Loucy (cell line): ENCODE data around the gene CFAP68.

Experiments used
- H2AFZ ChIP-seq: fragments of 200-600 bp; sonication (generic); 2 replicates; pipeline ENCODE4 v1.6.0; 2016; ENCODE audit warnings: antibody characterized with exemption, mild to moderate bottlenecking, low read length, moderate library complexity
- H3F3A ChIP-seq: fragments of 200-600 bp; 2 replicates; pipeline ENCODE4 v1.6.0; 2016; ENCODE audit warnings: antibody characterized with exemption, low read depth, mild to moderate bottlenecking
- H3K27me3 ChIP-seq: fragments of 200-600 bp; sonication (generic); 2 replicates; pipeline ENCODE4 v1.6.1; 2014; ENCODE audit warnings: low read length, mild to moderate bottlenecking; ENCODE audit not compliant: insufficient read depth, poor library complexity, severe bottlenecking
- H3K36me3 ChIP-seq: fragments of 200-600 bp; sonication (generic); 2 replicates; pipeline ENCODE4 v1.6.1; 2016; ENCODE audit warnings: low read length; ENCODE audit not compliant: insufficient read depth
- H3K4me1 ChIP-seq: fragments of 200-600 bp; sonication (generic); 2 replicates; pipeline ENCODE4 v1.5.1; 2014; ENCODE audit warnings: low read length, mild to moderate bottlenecking; ENCODE audit not compliant: insufficient read depth, poor library complexity, severe bottlenecking
- H3K4me2 ChIP-seq: fragments of 200-600 bp; sonication (generic); 2 replicates; pipeline ENCODE4 v1.6.0; 2014; ENCODE audit warnings: antibody characterized with exemption, low read length, low read depth, mild to moderate bottlenecking; ENCODE audit not compliant: poor library complexity, severe bottlenecking
- H3K4me3 ChIP-seq: fragments of 200-600 bp; sonication (generic); 2 replicates; pipeline ENCODE4 v1.5.1; 2014; ENCODE audit warnings: low read length, mild to moderate bottlenecking, mixed read lengths; ENCODE audit not compliant: poor library complexity, severe bottlenecking
- H3K79me2 ChIP-seq: fragments of 200-600 bp; sonication (generic); 2 replicates; pipeline ENCODE4 v1.6.1; 2014; ENCODE audit warnings: low read length; ENCODE audit not compliant: insufficient read depth
- H3K9ac ChIP-seq: fragments of 200-600 bp; sonication (generic); 2 replicates; pipeline ENCODE4 v1.6.0; 2014; ENCODE audit warnings: mild to moderate bottlenecking, low read depth, low read length, moderate library complexity; ENCODE audit not compliant: poor library complexity, severe bottlenecking
- H3K9me2 ChIP-seq: fragments of 200-600 bp; sonication (generic); replicated peaks from 2 replicates; pipeline ENCODE4 v1.6.1; 2016; ENCODE audit warnings: low read depth, low read length, mixed read lengths
- H3K9me3 ChIP-seq: fragments of 200-600 bp; sonication (generic); 2 replicates; pipeline ENCODE4 v1.6.1; 2014; ENCODE audit warnings: mild to moderate bottlenecking, antibody characterized with exemption, low read length, low read depth; ENCODE audit not compliant: insufficient read depth
- H4K20me1 ChIP-seq: fragments of 200-600 bp; sonication (generic); 2 replicates; pipeline ENCODE4 v1.6.0; 2014; ENCODE audit warnings: antibody characterized with exemption, low read length, mild to moderate bottlenecking; ENCODE audit not compliant: insufficient read depth, poor library complexity, severe bottlenecking
- EZH2phosphoT487 ChIP-seq: fragments of 200-600 bp; IDR thresholded peaks from 2 replicates; pipeline ENCODE4 v1.6.1; 2018; ENCODE audit warnings: antibody characterized with exemption, mild to moderate bottlenecking, moderate library complexity, borderline replicate concordance
- TF ChIP-seq, protein P1 (sequence below): fragments of 200-600 bp; sonication (generic); conservative IDR thresholded peaks from 2 replicates; pipeline ENCODE4 v1.5.1; 2014; ENCODE audit warnings: mild to moderate bottlenecking, antibody characterized with exemption, low read length

Gene CFAP68, protein sequence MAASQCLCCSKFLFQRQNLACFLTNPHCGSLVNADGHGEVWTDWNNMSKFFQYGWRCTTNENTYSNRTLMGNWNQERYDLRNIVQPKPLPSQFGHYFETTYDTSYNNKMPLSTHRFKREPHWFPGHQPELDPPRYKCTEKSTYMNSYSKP

DNA sequence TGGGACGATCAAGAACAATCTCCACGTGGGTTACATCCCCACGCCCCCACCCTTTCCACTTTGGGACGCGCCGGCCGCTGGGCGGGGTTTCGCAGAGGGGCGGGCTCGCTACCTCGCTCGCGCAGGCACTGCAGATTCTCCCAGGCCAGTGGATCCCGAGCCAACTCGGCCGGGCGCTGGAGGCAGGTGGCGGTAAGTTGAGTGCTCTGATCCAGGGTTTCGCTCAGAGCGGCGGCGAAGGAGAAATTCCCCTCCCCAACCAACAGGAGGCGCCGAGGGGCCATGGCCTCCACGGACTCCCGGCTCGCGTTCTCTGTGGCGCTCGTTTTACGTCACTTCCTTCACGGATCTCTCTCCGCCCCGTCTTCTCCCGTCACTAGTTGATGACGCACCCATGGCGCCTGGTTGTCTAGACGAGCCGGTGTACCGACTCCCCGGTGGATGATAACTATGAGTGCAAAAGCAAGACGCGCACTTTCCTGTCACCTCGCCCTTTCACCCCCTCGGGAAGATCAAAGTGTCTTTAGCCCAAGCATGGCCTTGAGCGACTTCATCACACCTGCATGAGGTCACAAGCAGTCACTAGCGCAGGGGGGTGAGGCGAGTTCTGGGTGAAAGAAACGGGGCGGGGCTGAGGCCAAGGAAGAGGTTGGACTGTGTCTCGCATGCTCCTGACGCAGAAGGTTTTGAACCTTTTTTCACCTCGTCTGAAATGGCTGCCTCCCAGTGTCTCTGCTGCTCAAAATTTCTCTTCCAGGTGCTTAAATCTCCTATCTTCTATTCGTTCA is at the start of gene CFAP68, which contains the start of gene FDXACB1:
Gene CFAP68, plus strand, starts transcription at position 693 of the 788 bp plus-strand sequence. Its CDS starts 20 bp downstream, at position 713.
Gene FDXACB1, minus strand, starts transcription at position 317 of the 788 bp plus-strand sequence. Its CDS starts 33 bp downstream, at position 284.
- TF ChIP-seq, protein P1, sequence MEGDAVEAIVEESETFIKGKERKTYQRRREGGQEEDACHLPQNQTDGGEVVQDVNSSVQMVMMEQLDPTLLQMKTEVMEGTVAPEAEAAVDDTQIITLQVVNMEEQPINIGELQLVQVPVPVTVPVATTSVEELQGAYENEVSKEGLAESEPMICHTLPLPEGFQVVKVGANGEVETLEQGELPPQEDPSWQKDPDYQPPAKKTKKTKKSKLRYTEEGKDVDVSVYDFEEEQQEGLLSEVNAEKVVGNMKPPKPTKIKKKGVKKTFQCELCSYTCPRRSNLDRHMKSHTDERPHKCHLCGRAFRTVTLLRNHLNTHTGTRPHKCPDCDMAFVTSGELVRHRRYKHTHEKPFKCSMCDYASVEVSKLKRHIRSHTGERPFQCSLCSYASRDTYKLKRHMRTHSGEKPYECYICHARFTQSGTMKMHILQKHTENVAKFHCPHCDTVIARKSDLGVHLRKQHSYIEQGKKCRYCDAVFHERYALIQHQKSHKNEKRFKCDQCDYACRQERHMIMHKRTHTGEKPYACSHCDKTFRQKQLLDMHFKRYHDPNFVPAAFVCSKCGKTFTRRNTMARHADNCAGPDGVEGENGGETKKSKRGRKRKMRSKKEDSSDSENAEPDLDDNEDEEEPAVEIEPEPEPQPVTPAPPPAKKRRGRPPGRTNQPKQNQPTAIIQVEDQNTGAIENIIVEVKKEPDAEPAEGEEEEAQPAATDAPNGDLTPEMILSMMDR: peak; percentile 69
- no peak for TF ChIP-seq EZH2phosphoT487
- H3K4me3 ChIP-seq: peak within 1 kb of the TSS; percentile 76

DNA sequence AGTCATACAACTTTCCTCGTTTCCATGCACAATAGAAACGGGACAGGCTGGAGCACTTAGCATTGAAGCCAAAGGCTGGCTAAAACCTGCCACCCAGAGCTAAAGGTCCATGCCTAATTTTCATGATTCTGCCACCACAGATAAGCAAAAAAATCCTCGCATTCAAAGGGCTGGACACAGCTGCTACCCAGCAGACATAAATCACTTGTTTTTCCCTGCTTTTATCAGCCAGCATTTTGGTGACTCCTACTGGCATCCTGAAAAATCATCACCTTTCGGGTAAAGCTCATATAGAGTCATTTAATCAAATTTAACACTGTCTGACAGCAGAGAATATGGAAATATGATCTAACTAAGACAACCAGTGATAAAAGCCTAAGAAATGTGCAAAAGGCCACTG is 45.8 kb upstream of the CFAP68 start:
- H3K4me2 ChIP-seq: no peak overlapping the region
- H3K9me3 ChIP-seq: no peaks in the 10 kb centered on the region
- peaks cover 4% of the 10 kb centered on the region; the same call in 1 of the 2 replicates for H3F3A ChIP-seq
- H3K4me3 ChIP-seq: no peak overlapping the region
- no peaks in the 10 kb centered on the region for H3K27me3 ChIP-seq
- no peak overlapping the region for H2AFZ ChIP-seq
- no peaks in the 10 kb centered on the region for H4K20me1 ChIP-seq
- no peak for TF ChIP-seq EZH2phosphoT487
- TF ChIP-seq, protein P1: peak; percentile 17
- peaks cover 21% of the 10 kb centered on the region for H3K36me3 ChIP-seq
- peaks cover 26% of the 10 kb centered on the region for H3K4me1 ChIP-seq
- H3K79me2 ChIP-seq: no peaks in the 10 kb centered on the region
- H3K9ac ChIP-seq: no peak overlapping the region
- H3K9me2 ChIP-seq: no peaks in the 10 kb centered on the region

More for the DNA sequence above, at the start of gene CFAP68, which contains the start of gene FDXACB1:
- Histone ChIP-seq H3K27me3 (no peaks in the 10 kb centered on the region), H3K9me2 (no peaks in the 10 kb centered on the region), H3K4me1 (no peaks in the 10 kb centered on the region), H3K4me2 (peak within 1 kb of the TSS; percentile 77), H2AFZ (peak within 1 kb of the TSS; percentile 88), H3K36me3 (no peaks in the 10 kb centered on the region), H4K20me1 (no peaks in the 10 kb centered on the region), H3K9me3 (no peaks in the 10 kb centered on the region), H3K79me2 (no peaks in the 10 kb centered on the region), H3F3A (no peaks in the 10 kb centered on the region), H3K9ac (peak within 1 kb of the TSS; percentile 69)

DNA sequence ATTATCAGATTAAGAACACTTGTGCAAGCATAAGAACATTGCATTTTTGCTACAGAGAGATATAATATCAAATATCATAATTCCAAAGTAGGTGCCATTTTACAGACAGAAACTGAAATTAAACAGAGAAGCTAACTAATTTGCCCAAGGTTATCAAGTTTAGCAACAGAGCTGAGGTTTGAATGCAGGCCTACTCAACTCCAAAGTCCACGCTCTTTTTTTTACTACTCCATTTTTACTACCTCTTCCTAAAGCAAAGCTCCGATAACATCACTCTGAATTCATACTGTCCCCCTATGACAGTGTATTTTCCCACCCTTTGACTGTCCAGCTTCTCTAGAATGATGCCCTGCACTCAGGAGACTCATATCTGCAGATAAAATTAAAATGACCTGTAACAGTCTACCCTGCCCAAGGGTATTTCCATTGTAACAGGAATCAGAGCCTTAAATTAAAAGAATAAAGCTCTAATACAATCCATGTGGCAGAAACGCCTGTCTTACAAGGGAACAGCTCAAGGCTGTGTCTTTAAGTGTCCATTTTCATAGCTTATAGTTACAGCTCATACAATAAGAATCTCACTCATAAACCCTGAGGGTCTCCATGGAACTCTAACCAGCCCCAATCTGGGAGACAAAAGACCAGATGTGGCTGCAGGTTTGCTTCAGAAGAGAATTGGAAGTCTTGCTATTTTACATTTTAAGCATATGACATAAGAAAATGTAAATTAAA is 44.7 kb upstream of the CFAP68 start:
- no peak overlapping the region for H2AFZ ChIP-seq
- peaks cover 21% of the 10 kb centered on the region for H3K36me3 ChIP-seq
- H3K9ac ChIP-seq: no peak overlapping the region
- H3K27me3 ChIP-seq: no peaks in the 10 kb centered on the region
- no peaks in the 10 kb centered on the region for H3K9me2 ChIP-seq
- H3K79me2 ChIP-seq: no peaks in the 10 kb centered on the region
- peaks cover 4% of the 10 kb centered on the region; the same call in 1 of the 2 replicates for H3F3A ChIP-seq
- no peaks in the 10 kb centered on the region for H3K9me3 ChIP-seq
- H3K4me2 ChIP-seq: no peak overlapping the region
- H3K4me3 ChIP-seq: no peak overlapping the region
- no peaks in the 10 kb centered on the region for H4K20me1 ChIP-seq
- no peak for TF ChIP-seq EZH2phosphoT487
- TF ChIP-seq, protein P1: no peak
- peaks cover 26% of the 10 kb centered on the region for H3K4me1 ChIP-seq
